HepG2 (cell line): Measurements from ENCODE around the gene UTS2R. TPM values are rescaled to one million over a fixed set of nuclear protein-coding genes. Genes with fewer than 3 reads are reported as not detected.

Experiments
- ARNT ChIP-seq: fragments of 450-650 bp; IDR thresholded peaks from 2 replicates; pipeline ENCODE4 v1.6.1; 2017
- BHLHE40 ChIP-seq: IDR thresholded peaks from 2 replicates; pipeline ENCODE4 v1.6.1; 2011; ENCODE audit warnings: low read length, improper control_type of control experiment
- CCAR2 ChIP-seq: fragments of 200-400 bp; formaldehyde crosslinking; optimal IDR thresholded peaks from 2 replicates; pipeline ENCODE3; 2018; ENCODE audit warnings: low read depth, mild to moderate bottlenecking, low read length, moderate library complexity
- FOXA1 ChIP-seq, 2 experiments: fragments of 450-650 bp in 1 of 2; sonication (generic) in 1 of 2; formaldehyde crosslinking in 1 of 2; IDR thresholded peaks; 2 replicates each; pipeline versions ENCODE4 v1.4.0 to v1.6.1; 2016 to 2020; ENCODE audit warnings: missing genetic modification reagents in 1 of 2
- FOXO4 ChIP-seq: sonication (generic); formaldehyde crosslinking; conservative IDR thresholded peaks from 2 replicates; pipeline ENCODE4 v1.8.1; 2023; ENCODE audit warnings: missing genetic modification reagents
- HOXD1 ChIP-seq: sonication (generic); formaldehyde crosslinking; IDR thresholded peaks from 2 replicates; pipeline ENCODE4 v1.5.0; 2020; ENCODE audit warnings: missing genetic modification reagents
- IKZF1 ChIP-seq: fragments of 450-650 bp; IDR thresholded peaks from 2 replicates; pipeline ENCODE4 v1.7.1; 2016
- KMT2A ChIP-seq: sonication (generic); formaldehyde crosslinking; IDR thresholded peaks from 2 replicates; pipeline ENCODE4 v1.4.0; 2020; ENCODE audit warnings: missing genetic modification reagents
- NFKBIZ ChIP-seq: IDR thresholded peaks from 2 replicates; pipeline ENCODE4 v1.6.1; 2018; ENCODE audit warnings: missing genetic modification reagents, missing compliant biosample characterization
- SALL2 ChIP-seq: sonication (generic); formaldehyde crosslinking; IDR thresholded peaks from 2 replicates; pipeline ENCODE4 v1.8.1; 2023; ENCODE audit warnings: mild to moderate bottlenecking, missing genetic modification reagents, inconsistent platforms
- TCF12 ChIP-seq, 2 experiments: fragments of 450-650 bp in 1 of 2; sonication (generic) in 1 of 2; formaldehyde crosslinking in 1 of 2; IDR thresholded peaks; 2 replicates each; pipeline versions ENCODE4 v1.6.1 to v1.8.0; 2017 to 2022; ENCODE audit warnings: antibody characterized with exemption in 1 of 2, mild to moderate bottlenecking in 1 of 2, missing genetic modification reagents in 1 of 2, moderate library complexity in 1 of 2
- UBTF ChIP-seq: sonication (generic); formaldehyde crosslinking; IDR thresholded peaks from 2 replicates; pipeline ENCODE4 v1.4.0; 2020; ENCODE audit warnings: mild to moderate bottlenecking, missing genetic modification reagents
- ZBTB3 ChIP-seq: sonication (generic); formaldehyde crosslinking; IDR thresholded peaks from 2 replicates; pipeline ENCODE4 v1.4.0; 2020; ENCODE audit warnings: low read depth, mild to moderate bottlenecking, moderate library complexity, missing genetic modification reagents, borderline replicate concordance
- ZNF17 ChIP-seq: sonication (generic); formaldehyde crosslinking; IDR thresholded peaks from 2 replicates; pipeline ENCODE4 v1.5.0; 2020; ENCODE audit warnings: mild to moderate bottlenecking, missing genetic modification reagents
- ZNF256 ChIP-seq: sonication (generic); formaldehyde crosslinking; conservative IDR thresholded peaks from 2 replicates; pipeline ENCODE4 v1.4.0; 2020; ENCODE audit warnings: missing genetic modification reagents
- ZNF652 ChIP-seq: IDR thresholded peaks from 2 replicates; pipeline ENCODE4 v1.6.1; 2016; ENCODE audit warnings: low read depth, borderline replicate concordance
- ZNF703 ChIP-seq: sonication (generic); formaldehyde crosslinking; IDR thresholded peaks from 2 replicates; pipeline ENCODE4 v1.5.1; 2020; ENCODE audit warnings: missing genetic modification reagents, mild to moderate bottlenecking, moderate library complexity, borderline replicate concordance
- polyA plus RNA-seq, 8 experiments: library from polyadenylated mRNA; depleted of rRNA in 3 of 8; stranded (reverse) in 7 of 8; unstranded in 1 of 8; fragments of >200 nt; fragmentation: Illumina TruSeq in 4 of 8; extraction: Trizol in 4 of 8; gene quantifications; 2 replicates each; pipeline versions ENCODE4 v1.2.1 to v1.2.3, GENCODE V29; 2011 to 2016; ENCODE audit warnings: low read depth in 4 of 8, missing spikeins in 1 of 8, mixed read lengths in 1 of 8; ENCODE audit not compliant: insufficient read depth in 1 of 8
- total RNA-seq, 5 experiments: library from RNA; depleted of rRNA; stranded (reverse); fragments of >200 nt; fragmentation: Illumina TruSeq; extraction: Trizol; gene quantifications; 2 replicates each; pipeline ENCODE4 v1.2.3, GENCODE V29; 2016; ENCODE audit warnings: low read depth in 1 of 5
- TF ChIP-seq, protein P1 (sequence below): sonication (generic); formaldehyde crosslinking; IDR thresholded peaks from 2 replicates; pipeline ENCODE4 v1.5.0; 2020; ENCODE audit warnings: missing genetic modification reagents
- TF ChIP-seq, protein P2 (sequence below): sonication (generic); formaldehyde crosslinking; IDR thresholded peaks from 2 replicates; pipeline ENCODE4 v1.4.0; 2020; ENCODE audit warnings: missing genetic modification reagents

UTS2R gene
- total and polyA plus RNA-seq, 2 of the 13 experiments (the other 11 are each of a cell fraction or from before 2014, with no cell fraction given) = 0.13 to 0.15 TPM

GRCh38 chr17:82414548-82415281 is 43.1 kb downstream of the UTS2R start (continued):
- TF ChIP-seq ZNF703 (CRISPR knock-in tag) (peak; percentile 61; the same call in 1 of the 2 replicates), SALL2 (CRISPR knock-in tag) (peak; percentile 85), ZNF256 (CRISPR knock-in tag) (peak; percentile 96), ZBTB3 (CRISPR knock-in tag) (no peak), IKZF1 (no peak), BHLHE40 (peak; percentile 23; the same call in 1 of the 2 replicates), ZNF17 (CRISPR knock-in tag) (peak; percentile 82; the same call in 1 of the 2 replicates), HOXD1 (peak; percentile 94), ZNF652 (CRISPR knock-in tag) (no peak), UBTF (CRISPR knock-in tag) (peak; percentile 61), ARNT (no peak), CCAR2 (no peak), TCF12 (IDR thresholded peaks at IDR 0.05) (no peak), TCF12 (CRISPR knock-in tag; IDR thresholded peaks at IDR 0.05) (peak; percentile 87; the same call in 1 of the 2 replicates), KMT2A (CRISPR knock-in tag) (peak; percentile 74), FOXA1 (IDR thresholded peaks at IDR 0.05) (no peak), FOXA1 (CRISPR knock-in tag; IDR thresholded peaks at IDR 0.05) (no peak), FOXO4 (CRISPR knock-in tag) (0 out of 2 replicates have a peak, but pooled peaks have one; percentile 66), NFKBIZ (CRISPR knock-in tag) (peak; percentile 88)
- TF ChIP-seq, protein P1, sequence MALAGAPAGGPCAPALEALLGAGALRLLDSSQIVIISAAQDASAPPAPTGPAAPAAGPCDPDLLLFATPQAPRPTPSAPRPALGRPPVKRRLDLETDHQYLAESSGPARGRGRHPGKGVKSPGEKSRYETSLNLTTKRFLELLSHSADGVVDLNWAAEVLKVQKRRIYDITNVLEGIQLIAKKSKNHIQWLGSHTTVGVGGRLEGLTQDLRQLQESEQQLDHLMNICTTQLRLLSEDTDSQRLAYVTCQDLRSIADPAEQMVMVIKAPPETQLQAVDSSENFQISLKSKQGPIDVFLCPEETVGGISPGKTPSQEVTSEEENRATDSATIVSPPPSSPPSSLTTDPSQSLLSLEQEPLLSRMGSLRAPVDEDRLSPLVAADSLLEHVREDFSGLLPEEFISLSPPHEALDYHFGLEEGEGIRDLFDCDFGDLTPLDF (CRISPR knock-in tag) = peak; percentile 82; the same call in 1 of the 2 replicates
- TF ChIP-seq, protein P2, sequence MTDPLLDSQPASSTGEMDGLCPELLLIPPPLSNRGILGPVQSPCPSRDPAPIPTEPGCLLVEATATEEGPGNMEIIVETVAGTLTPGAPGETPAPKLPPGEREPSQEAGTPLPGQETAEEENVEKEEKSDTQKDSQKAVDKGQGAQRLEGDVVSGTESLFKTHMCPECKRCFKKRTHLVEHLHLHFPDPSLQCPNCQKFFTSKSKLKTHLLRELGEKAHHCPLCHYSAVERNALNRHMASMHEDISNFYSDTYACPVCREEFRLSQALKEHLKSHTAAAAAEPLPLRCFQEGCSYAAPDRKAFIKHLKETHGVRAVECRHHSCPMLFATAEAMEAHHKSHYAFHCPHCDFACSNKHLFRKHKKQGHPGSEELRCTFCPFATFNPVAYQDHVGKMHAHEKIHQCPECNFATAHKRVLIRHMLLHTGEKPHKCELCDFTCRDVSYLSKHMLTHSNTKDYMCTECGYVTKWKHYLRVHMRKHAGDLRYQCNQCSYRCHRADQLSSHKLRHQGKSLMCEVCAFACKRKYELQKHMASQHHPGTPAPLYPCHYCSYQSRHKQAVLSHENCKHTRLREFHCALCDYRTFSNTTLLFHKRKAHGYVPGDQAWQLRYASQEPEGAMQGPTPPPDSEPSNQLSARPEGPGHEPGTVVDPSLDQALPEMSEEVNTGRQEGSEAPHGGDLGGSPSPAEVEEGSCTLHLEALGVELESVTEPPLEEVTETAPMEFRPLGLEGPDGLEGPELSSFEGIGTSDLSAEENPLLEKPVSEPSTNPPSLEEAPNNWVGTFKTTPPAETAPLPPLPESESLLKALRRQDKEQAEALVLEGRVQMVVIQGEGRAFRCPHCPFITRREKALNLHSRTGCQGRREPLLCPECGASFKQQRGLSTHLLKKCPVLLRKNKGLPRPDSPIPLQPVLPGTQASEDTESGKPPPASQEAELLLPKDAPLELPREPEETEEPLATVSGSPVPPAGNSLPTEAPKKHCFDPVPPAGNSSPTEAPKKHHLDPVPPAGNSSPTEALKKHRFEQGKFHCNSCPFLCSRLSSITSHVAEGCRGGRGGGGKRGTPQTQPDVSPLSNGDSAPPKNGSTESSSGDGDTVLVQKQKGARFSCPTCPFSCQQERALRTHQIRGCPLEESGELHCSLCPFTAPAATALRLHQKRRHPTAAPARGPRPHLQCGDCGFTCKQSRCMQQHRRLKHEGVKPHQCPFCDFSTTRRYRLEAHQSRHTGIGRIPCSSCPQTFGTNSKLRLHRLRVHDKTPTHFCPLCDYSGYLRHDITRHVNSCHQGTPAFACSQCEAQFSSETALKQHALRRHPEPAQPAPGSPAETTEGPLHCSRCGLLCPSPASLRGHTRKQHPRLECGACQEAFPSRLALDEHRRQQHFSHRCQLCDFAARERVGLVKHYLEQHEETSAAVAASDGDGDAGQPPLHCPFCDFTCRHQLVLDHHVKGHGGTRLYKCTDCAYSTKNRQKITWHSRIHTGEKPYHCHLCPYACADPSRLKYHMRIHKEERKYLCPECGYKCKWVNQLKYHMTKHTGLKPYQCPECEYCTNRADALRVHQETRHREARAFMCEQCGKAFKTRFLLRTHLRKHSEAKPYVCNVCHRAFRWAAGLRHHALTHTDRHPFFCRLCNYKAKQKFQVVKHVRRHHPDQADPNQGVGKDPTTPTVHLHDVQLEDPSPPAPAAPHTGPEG (CRISPR knock-in tag) = peak; percentile 94
